ENCODE data around the gene KCNIP2. TPM values are rescaled to one million over a fixed set of nuclear protein-coding genes. Genes with fewer than 3 reads are reported as not detected.

The KCNIP2 gene
- total and polyA plus RNA-seq, 7 experiments from 2014 or later: 0.27 to 6.3 (median 2.4) TPM; not detected in 1

GRCh38 chr10:101831169-101831811 lies 12.3 kb downstream of the KCNIP2 start:
- peak overlapping the region; percentile 85 for H3K27ac ChIP-seq (ENCODE audit: low read depth, low read length)
- no peaks in the 10 kb centered on the region for H3K9me3 ChIP-seq (ENCODE audit: control insufficient read depth in 2 of 3, low read length in 3 of 3)
- Mint-ChIP-seq H3K27me3 (peaks cover 0 to 4% (median 0%) of the 10 kb centered on the region in 5 donors), H3K36me3 (peaks cover 0 to 6% (median 0%) of the 10 kb centered on the region in 5 donors), H3K4me3 (peak overlapping the region; percentile 79 to 94 (median 88)), H3K4me1 (peaks cover 46 to 66% (median 59%) of the 10 kb centered on the region in 7 donors), H3K27ac (peak overlapping the region; percentile 94 to 100 (median 99)), H3K9me3 (peaks cover 0 to 17% (median 0%) of the 10 kb centered on the region in 11 donors)
- H3K27me3 ChIP-seq (ENCODE audit: control insufficient read depth in 2 of 2, insufficient read depth in 2 of 2, low read length in 2 of 2): no peaks in the 10 kb centered on the region
- H3K4me3 ChIP-seq (ENCODE audit: low read length): peak overlapping the region; percentile 66
- POLR2A ChIA-PET: interaction anchor here (0.7 to 8.8 kb wide), 9 partner anchors 9 to 288 kb away, joined by 3 to 71 read pairs (median 5); partner anchors contain the start of gene OGA
- intact Hi-C loops (cut with micrococcal nuclease): loop anchor here (1.0 to 10.0 kb wide), 9 partner anchors 9 to 796 kb away; partner anchors contain the start of genes ACTR1A (in 1 of the 2), BTRC (in 1 of the 2), NFKB2 (in 1 of the 2) and NPM3 (in 1 of the 2)
- H3K4me1 ChIP-seq (ENCODE audit: control insufficient read depth in 2 of 2, insufficient read depth in 2 of 2, low read length in 2 of 2): peaks cover 28 to 58% of the 10 kb centered on the region in 2 donors
- ATAC-seq (no peak), DNase-seq (no peak)
- no peaks in the 10 kb centered on the region for H3K36me3 ChIP-seq (ENCODE audit: control insufficient read depth in 2 of 3, insufficient read depth in 3 of 3, low read length in 3 of 3)
- CTCF ChIA-PET: interaction anchor here (1.4 to 2.2 kb wide), 2 partner anchors 8 to 11 kb away, joined by 4 to 9 read pairs; no protein-coding TSS in a partner anchor

GRCh38 chr10:101830322-101831168 lies 13.1 kb downstream of the KCNIP2 start:
- H3K4me1 Mint-ChIP-seq: peaks cover 41 to 59% (median 53%) of the 10 kb centered on the region in 7 donors
- intact Hi-C loops (cut with micrococcal nuclease): loop anchor here (1.0 to 10.0 kb wide), 14 partner anchors 10 to 796 kb away; partner anchors contain the start of genes ACTR1A (in 1 of the 2), BTRC (in 1 of the 2), GBF1 (in 1 of the 2) and NFKB2 (in 1 of the 2)
- H3K27ac Mint-ChIP-seq: peak overlapping the region; percentile 94 to 100 (median 99)
- Histone ChIP-seq H3K27ac (ENCODE audit: low read depth, low read length) (peak overlapping the region; percentile 85), H3K4me1 (ENCODE audit: control insufficient read depth in 2 of 2, insufficient read depth in 2 of 2, low read length in 2 of 2) (peaks cover 22 to 53% of the 10 kb centered on the region in 2 donors), H3K27me3 (ENCODE audit: control insufficient read depth in 2 of 2, insufficient read depth in 2 of 2, low read length in 2 of 2) (no peaks in the 10 kb centered on the region), H3K9me3 (ENCODE audit: control insufficient read depth in 2 of 3, low read length in 3 of 3) (no peaks in the 10 kb centered on the region), H3K4me3 (ENCODE audit: low read length) (peak overlapping the region; percentile 66), H3K36me3 (ENCODE audit: control insufficient read depth in 2 of 3, insufficient read depth in 3 of 3, low read length in 3 of 3) (no peaks in the 10 kb centered on the region)
- POLR2A ChIA-PET: interaction anchor here (0.6 to 8.8 kb wide), 6 partner anchors 9 to 288 kb away, joined by 3 to 71 read pairs (median 4); partner anchors contain the start of gene OGA
- DNase-seq (peak; percentile 89 to 98 (median 95)), ATAC-seq (peak; percentile 90)
- peaks cover 0 to 4% (median 0%) of the 10 kb centered on the region in 5 donors for H3K27me3 Mint-ChIP-seq
- H3K4me3 Mint-ChIP-seq: peak overlapping the region; percentile 79 to 94 (median 88)
- CTCF ChIA-PET: interaction anchor here (1.2 to 1.5 kb wide), 3 partner anchors 9 to 10 kb away, joined by 3 to 4 read pairs (median 4); no protein-coding TSS in a partner anchor
- peaks cover 0 to 6% (median 0%) of the 10 kb centered on the region in 5 donors for H3K36me3 Mint-ChIP-seq
- H3K9me3 Mint-ChIP-seq: peaks cover 0 to 17% (median 0%) of the 10 kb centered on the region in 11 donors

DNA sequence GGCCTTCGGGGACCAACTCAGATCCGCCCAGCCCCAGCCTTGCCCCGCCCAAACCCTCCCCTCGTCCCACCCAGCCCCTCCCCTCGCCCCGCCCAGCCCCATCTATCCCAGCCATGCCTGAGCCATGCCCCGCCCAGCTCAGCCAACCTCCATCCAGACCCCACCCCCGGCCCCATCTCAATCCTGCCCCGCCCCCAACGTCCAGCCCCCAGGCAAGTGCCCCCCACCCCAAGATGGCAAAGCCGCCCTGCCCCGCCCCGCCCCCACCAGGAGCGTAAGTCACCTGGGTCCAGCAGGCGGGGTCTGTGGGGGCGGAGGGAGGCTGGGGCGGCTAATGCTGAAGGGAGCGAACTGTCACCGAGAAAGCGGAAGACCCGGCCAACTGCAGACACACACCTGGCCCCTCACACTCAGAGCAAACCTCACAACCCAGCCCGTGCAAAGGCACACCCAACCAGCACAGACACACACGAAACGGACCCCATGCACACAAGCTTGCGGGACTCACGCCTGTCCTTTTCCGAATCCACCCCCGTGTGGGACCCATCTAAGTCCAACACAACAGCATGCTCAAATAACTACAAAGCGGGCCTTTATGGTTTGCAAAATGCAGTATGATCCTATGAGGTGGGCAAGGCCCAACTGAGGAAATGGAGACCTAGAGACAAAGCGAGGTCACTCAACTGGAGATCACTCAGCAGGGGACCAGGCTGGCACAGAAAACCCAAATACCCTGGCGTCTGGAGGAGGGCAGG lies 13.9 kb downstream of the KCNIP2 start:
- Mint-ChIP-seq H3K27ac (peak overlapping the region; percentile 94 to 100 (median 99)), H3K27me3 (peaks cover 0 to 4% (median 0%) of the 10 kb centered on the region in 5 donors), H3K9me3 (peaks cover 0 to 16% (median 0%) of the 10 kb centered on the region in 11 donors), H3K4me3 (peak overlapping the region; percentile 79 to 94 (median 88)), H3K36me3 (peaks cover 0 to 6% (median 0%) of the 10 kb centered on the region in 5 donors), H3K4me1 (peaks cover 36 to 53% (median 47%) of the 10 kb centered on the region in 7 donors)
- Histone ChIP-seq H3K4me1 (ENCODE audit: control insufficient read depth in 2 of 2, insufficient read depth in 2 of 2, low read length in 2 of 2) (peaks cover 16 to 45% of the 10 kb centered on the region in 2 donors), H3K4me3 (ENCODE audit: low read length) (peak overlapping the region; percentile 66), H3K27me3 (ENCODE audit: control insufficient read depth in 2 of 2, insufficient read depth in 2 of 2, low read length in 2 of 2) (no peaks in the 10 kb centered on the region), H3K36me3 (ENCODE audit: control insufficient read depth in 2 of 3, insufficient read depth in 3 of 3, low read length in 3 of 3) (no peaks in the 10 kb centered on the region), H3K9me3 (ENCODE audit: control insufficient read depth in 2 of 3, low read length in 3 of 3) (no peaks in the 10 kb centered on the region), H3K27ac (ENCODE audit: low read depth, low read length) (peak overlapping the region; percentile 85)
- CTCF ChIA-PET: interaction anchor here (0.7 to 1.5 kb wide), 3 partner anchors 9 to 61 kb away, joined by 3 to 4 read pairs (median 3); no protein-coding TSS in a partner anchor
- DNase-seq (peak; percentile 39 to 75 (median 66)), ATAC-seq (peak; percentile 6)
- intact Hi-C loops (cut with micrococcal nuclease): loop anchor here (1.0 to 10.0 kb wide), 14 partner anchors 11 to 795 kb away; partner anchors contain the start of genes ACTR1A (in 1 of the 2), BTRC (in 1 of the 2), GBF1 (in 1 of the 2) and NFKB2 (in 1 of the 2)
- POLR2A ChIA-PET: interaction anchor here (0.6 to 8.8 kb wide), 4 partner anchors 9 to 34 kb away, joined by 3 to 71 read pairs (median 4); partner anchors contain the start of gene OGA

DNA sequence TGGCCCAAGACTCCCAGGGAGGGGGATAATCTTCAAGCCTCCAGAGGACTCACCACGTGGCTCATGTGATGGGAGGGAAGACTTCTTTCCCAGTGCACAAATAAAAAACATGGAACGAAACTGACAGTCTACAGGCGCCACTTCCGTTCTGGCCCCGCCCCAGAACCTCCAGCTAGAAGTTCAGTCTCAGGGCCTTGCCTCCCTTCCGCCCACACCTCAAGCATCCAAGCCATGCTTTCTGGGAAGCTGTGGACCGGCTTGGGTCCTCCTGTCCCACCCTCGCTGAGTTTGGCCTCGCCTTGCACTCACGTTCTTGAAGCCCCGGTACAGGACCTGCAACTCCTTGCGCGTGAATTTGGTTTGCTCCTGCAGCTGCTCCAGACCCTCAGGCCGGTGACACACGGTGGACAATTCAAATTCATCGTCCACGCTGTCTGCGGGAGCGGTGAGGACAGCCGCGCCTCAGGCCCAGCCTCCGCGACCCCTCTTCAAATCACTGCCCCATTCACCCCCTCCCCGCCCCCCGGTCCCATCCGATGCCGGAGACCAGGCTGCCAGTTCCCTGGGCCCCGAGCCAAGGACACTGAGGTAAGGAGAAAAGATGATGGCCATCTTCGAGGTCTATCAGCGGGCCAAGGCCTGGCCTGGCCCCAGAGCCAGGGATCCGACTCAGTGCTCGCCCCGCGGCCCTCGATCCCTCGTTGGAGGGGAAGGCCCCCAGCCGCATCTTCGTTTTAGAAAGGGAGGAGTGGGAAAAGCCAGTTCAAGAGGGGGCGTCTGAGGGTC lies 14.6 kb downstream of the KCNIP2 start:
- H3K27me3 Mint-ChIP-seq: peaks cover 0 to 4% (median 0%) of the 10 kb centered on the region in 5 donors
- peaks cover 15 to 37% of the 10 kb centered on the region in 2 donors for H3K4me1 ChIP-seq (ENCODE audit: control insufficient read depth in 2 of 2, insufficient read depth in 2 of 2, low read length in 2 of 2)
- H3K9me3 ChIP-seq (ENCODE audit: control insufficient read depth in 2 of 3, low read length in 3 of 3): no peaks in the 10 kb centered on the region
- ChIA-PET POLR2A (interaction anchor here (0.9 to 8.8 kb wide), 3 partner anchors 10 to 277 kb away, joined by 3 to 71 read pairs (median 3); partner anchors contain the start of gene OGA), CTCF (interaction anchor here (0.7 to 1.5 kb wide), 3 partner anchors 9 to 62 kb away, joined by 3 to 4 read pairs (median 3); no protein-coding TSS in a partner anchor)
- intact Hi-C loops (cut with micrococcal nuclease): no loop called here
- H3K27ac ChIP-seq (ENCODE audit: low read depth, low read length): peak overlapping the region; percentile 52
- H3K36me3 Mint-ChIP-seq: peaks cover 0 to 6% (median 0%) of the 10 kb centered on the region in 5 donors
- no peaks in the 10 kb centered on the region for H3K36me3 ChIP-seq (ENCODE audit: control insufficient read depth in 2 of 3, insufficient read depth in 3 of 3, low read length in 3 of 3)
- peaks cover 28 to 45% (median 39%) of the 10 kb centered on the region in 7 donors for H3K4me1 Mint-ChIP-seq
- H3K27ac Mint-ChIP-seq: peak overlapping the region in 6 of 9 donors; percentile 15 to 99 (median 67)
- ATAC-seq: no peak
- H3K9me3 Mint-ChIP-seq: peaks cover 0 to 16% (median 0%) of the 10 kb centered on the region in 11 donors
- H3K4me3 ChIP-seq (ENCODE audit: low read length): no peak overlapping the region
- no peaks in the 10 kb centered on the region for H3K27me3 ChIP-seq (ENCODE audit: control insufficient read depth in 2 of 2, insufficient read depth in 2 of 2, low read length in 2 of 2)
- no peak for DNase-seq
- peak overlapping the region in 6 of 10 donors; percentile 5 to 87 (median 65) for H3K4me3 Mint-ChIP-seq
